Peyer's patch (tissue), 4 donors: ENCODE results near the gene DPYD.

Source experiments
- CTCF ChIP-seq, 6 experiments: fragments of 450-650 bp in 4 of 6; fragments of 200-600 bp in 2 of 6; sonication (generic) in 1 of 6; IDR thresholded peaks; one replicate each; pipeline ENCODE4 v1.5.1; 2017 to 2019; ENCODE audit warnings: antibody characterized with exemption in 6 of 6, mild to moderate bottlenecking in 3 of 6, moderate library complexity in 1 of 6
- POLR2A ChIP-seq, 2 donors: fragments of 450-650 bp; IDR thresholded peaks; one replicate each; pipeline ENCODE4 v1.5.1; 2017; ENCODE audit warnings: antibody characterized with exemption in 2 of 2, mild to moderate bottlenecking in 2 of 2, moderate library complexity in 2 of 2

DNA sequence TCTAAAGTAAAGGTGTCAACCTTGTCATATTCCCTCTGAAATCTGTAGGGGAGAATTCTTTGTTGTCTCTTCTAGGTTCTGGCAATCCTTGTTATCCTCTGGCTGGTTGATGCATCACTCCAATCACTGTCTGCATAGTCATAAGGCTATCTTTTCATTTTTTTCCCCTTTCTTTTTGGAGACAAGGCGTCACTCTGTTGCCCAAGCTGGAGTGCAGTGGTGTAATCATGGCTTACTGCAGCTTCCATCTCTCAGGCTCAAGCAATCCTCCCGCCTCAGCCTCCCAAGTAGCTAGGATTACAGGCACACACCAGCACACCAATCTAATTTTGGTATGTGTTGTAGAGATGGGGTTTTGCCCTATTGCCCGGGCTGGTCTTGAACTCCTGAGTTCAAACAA, 12.9 kb downstream of the DPYD start:
- TF ChIP-seq CTCF (IDR thresholded peaks at IDR 0.05) (no peak), POLR2A (IDR thresholded peaks at IDR 0.05) (no peak)
